Measurements from ENCODE around the gene APC2. TPM values are rescaled to one million over a fixed set of nuclear protein-coding genes. Genes with fewer than 3 reads are reported as not detected.

Gene APC2
- total and polyA plus RNA-seq, 2 donors (not counting 1 experiment from before 2014, with no cell fraction given): 0.12 to 0.16 TPM

DNA sequence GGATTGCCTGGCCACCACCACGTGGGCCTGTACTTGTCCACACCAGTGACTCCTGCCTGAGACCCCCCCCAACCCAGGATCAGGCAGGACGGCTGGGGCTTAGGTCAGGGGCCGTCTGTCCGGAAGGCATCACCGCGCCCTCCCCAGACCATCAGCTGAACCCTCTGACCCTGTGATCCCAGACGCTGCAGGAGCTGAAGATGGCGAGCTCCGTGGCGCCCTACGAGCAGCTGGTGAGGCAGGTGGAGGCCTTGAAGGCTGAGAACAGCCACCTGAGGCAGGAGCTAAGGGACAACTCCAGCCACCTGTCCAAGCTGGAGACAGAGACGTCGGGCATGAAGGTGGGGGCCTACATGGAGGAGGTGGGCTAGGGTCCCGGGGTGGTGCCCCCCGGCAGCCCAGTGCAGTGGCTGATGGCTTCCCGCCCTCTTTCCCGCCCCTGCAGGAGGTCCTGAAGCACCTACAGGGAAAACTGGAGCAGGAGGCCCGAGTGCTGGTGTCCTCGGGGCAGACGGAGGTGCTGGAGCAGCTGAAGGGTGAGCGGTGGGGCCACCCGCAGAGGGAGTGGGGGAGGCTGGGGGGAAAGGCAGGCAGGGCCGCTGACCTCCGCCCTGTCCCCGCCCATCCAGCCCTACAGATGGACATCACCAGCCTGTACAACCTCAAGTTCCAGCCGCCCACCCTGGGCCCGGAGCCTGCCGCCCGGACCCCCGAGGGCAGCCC, 3.0 kb downstream of the APC2 start:
- Histone ChIP-seq H2AFZ (ENCODE audit: insufficient read depth, low read depth, low read length, poor library complexity, severe bottlenecking) (no peak overlapping the region), H3K4me3 (ENCODE audit: control extremely low read depth in 1 of 5, extremely low read depth in 1 of 5, insufficient read depth in 1 of 5, low read depth in 2 of 5, low read length in 4 of 5) (no peak overlapping the region), H3K79me2 (ENCODE audit: control insufficient read depth, insufficient read depth, low read length) (no peaks in the 10 kb centered on the region), H3K36me3 (replicated peaks in 1 of 2; ENCODE audit: control extremely low read depth in 1 of 2, control insufficient read depth in 1 of 2, extremely low read depth in 1 of 2, insufficient read depth in 2 of 2, low read length in 1 of 2) (no peaks in the 10 kb centered on the region), H3K4me1 (ENCODE audit: control insufficient read depth in 2 of 2, insufficient read depth in 2 of 2, low read length in 2 of 2) (peaks cover 39 to 42% of the 10 kb centered on the region in 2 donors), H3K27me3 (replicated peaks in 1 of 4; ENCODE audit: control extremely low read depth in 1 of 4, control insufficient read depth in 3 of 4, insufficient read depth in 4 of 4, low read length in 3 of 4) (peaks cover 0 to 85% (median 50%) of the 10 kb centered on the region in 4 experiments), H4K20me1 (ENCODE audit: control insufficient read depth, insufficient read depth, low read length, poor library complexity, severe bottlenecking) (peaks cover 7% of the 10 kb centered on the region), H3K9ac (ENCODE audit: low read length) (no peak overlapping the region), H3K9me3 (ENCODE audit: control extremely low read depth in 1 of 3, control insufficient read depth in 2 of 3, insufficient read depth in 1 of 3, low read length in 2 of 3) (peaks cover 0 to 47% (median 0%) of the 10 kb centered on the region in 3 donors), H3K4me2 (replicated peaks; ENCODE audit: low read depth, low read length, poor library complexity, severe bottlenecking) (no peak overlapping the region), H3K27ac (ENCODE audit: low read length in 2 of 2) (no peak overlapping the region)
- TF ChIP-seq CTCF (IDR thresholded peaks at IDR 0.05) (no peak), EZH2 (IDR thresholded peaks at IDR 0.05; ENCODE audit: borderline replicate concordance, insufficient read depth, low read depth, low read length, poor library complexity, severe bottlenecking) (no peak)
- 75% methylated on average over 20 of the region's 30 CpGs for WGBS (ENCODE audit: insufficient coverage)
- ChIA-PET POLR2A (no interaction called here), CTCF (interaction anchor here (0.8 kb wide), 1 partner anchor 208 kb away, joined by 3 read pairs; no protein-coding TSS in a partner anchor)
- H3K4me1 Mint-ChIP-seq: peaks cover 30% of the 10 kb centered on the region
- DNase-seq (no peak), ATAC-seq (ENCODE audit: low read depth) (no peak)
- intact Hi-C loops (cut with micrococcal nuclease): no loop called here
- no peak overlapping the region for H3K4me3 Mint-ChIP-seq
- H3K27me3 Mint-ChIP-seq: peaks cover 39% of the 10 kb centered on the region
- H3K27ac Mint-ChIP-seq: no peak overlapping the region
- H3K9me3 Mint-ChIP-seq (ENCODE audit: insufficient read depth): no peaks in the 10 kb centered on the region
